Measurements from ENCODE around the gene NHLRC1. TPM values are rescaled to one million over a fixed set of nuclear protein-coding genes. Genes with fewer than 3 reads are reported as not detected.
A peak's percentile ranks its signal among the peaks of the same experiment; 100 is the strongest.

Gene NHLRC1
- total RNA-seq, 2 donors from 2014 or later: 0.29 to 0.88 TPM

DNA sequence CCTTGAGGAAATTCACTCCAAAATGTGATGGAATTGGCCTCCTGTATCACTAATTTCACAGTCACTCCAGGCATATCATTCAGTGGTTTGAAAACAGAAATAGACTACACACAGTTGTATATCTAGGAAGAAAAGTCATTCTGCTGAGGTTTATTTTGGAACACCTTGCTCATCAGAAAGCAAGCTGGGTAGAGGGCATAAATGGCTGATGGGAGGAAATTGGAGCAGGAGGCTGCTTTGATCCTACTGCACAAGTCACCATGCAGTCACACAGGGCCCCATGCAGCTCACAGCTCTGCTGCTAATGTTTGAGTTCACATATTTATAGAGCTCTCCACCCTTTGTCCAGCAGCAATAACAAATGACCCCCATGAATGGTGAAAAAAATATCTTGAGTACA is 12.3 kb downstream of the NHLRC1 start:
- H3K4me3 Mint-ChIP-seq: no peak overlapping the region
- Histone ChIP-seq H3K27ac (ENCODE audit: low read depth, low read length) (no peak overlapping the region), H3K4me1 (ENCODE audit: control insufficient read depth, insufficient read depth, low read length) (no peaks in the 10 kb centered on the region), H3K27me3 (ENCODE audit: control insufficient read depth, insufficient read depth, low read length, poor library complexity, severe bottlenecking) (no peaks in the 10 kb centered on the region), H3K9ac (ENCODE audit: extremely low read depth, low read length, poor library complexity, severe bottlenecking) (no peak overlapping the region), H3K4me3 (ENCODE audit: low read length) (no peak overlapping the region), H3K9me3 (ENCODE audit: control insufficient read depth, low read length) (no peaks in the 10 kb centered on the region), H3K36me3 (ENCODE audit: control insufficient read depth, insufficient read depth, low read length) (no peaks in the 10 kb centered on the region)
- peaks cover 6% of the 10 kb centered on the region for H3K9me3 Mint-ChIP-seq
- TF ChIP-seq CTCF (conservative IDR thresholded peaks at IDR 0.05): no peak
- H3K27ac Mint-ChIP-seq: no peak overlapping the region
- no peak for DNase-seq
- H3K27me3 Mint-ChIP-seq (ENCODE audit: insufficient read depth): no peaks in the 10 kb centered on the region
- H3K4me1 Mint-ChIP-seq: no peaks in the 10 kb centered on the region
- no peaks in the 10 kb centered on the region for H3K36me3 Mint-ChIP-seq (ENCODE audit: low read depth)

- TF ChIP-seq CTCF (conservative IDR thresholded peaks at IDR 0.05): no peak
- no peak for DNase-seq
- no peak overlapping the region for H3K4me3 Mint-ChIP-seq
- H3K36me3 Mint-ChIP-seq (ENCODE audit: low read depth): no peaks in the 10 kb centered on the region
- Histone ChIP-seq H3K27me3 (ENCODE audit: control insufficient read depth, insufficient read depth, low read length, poor library complexity, severe bottlenecking) (no peaks in the 10 kb centered on the region), H3K27ac (ENCODE audit: low read depth, low read length) (no peak overlapping the region), H3K36me3 (ENCODE audit: control insufficient read depth, insufficient read depth, low read length) (no peaks in the 10 kb centered on the region), H3K9ac (ENCODE audit: extremely low read depth, low read length, poor library complexity, severe bottlenecking) (no peak overlapping the region), H3K4me1 (ENCODE audit: control insufficient read depth, insufficient read depth, low read length) (no peaks in the 10 kb centered on the region), H3K9me3 (ENCODE audit: control insufficient read depth, low read length) (no peaks in the 10 kb centered on the region), H3K4me3 (ENCODE audit: low read length) (peak overlapping the region; percentile 49)
- H3K27me3 Mint-ChIP-seq (ENCODE audit: insufficient read depth): no peaks in the 10 kb centered on the region
- peaks cover 6% of the 10 kb centered on the region for H3K9me3 Mint-ChIP-seq
- no peak overlapping the region for H3K27ac Mint-ChIP-seq
- no peaks in the 10 kb centered on the region for H3K4me1 Mint-ChIP-seq
- WGBS, 2 experiments (ENCODE audit: insufficient coverage in 1 of 2, insufficient read length in 1 of 2): 56 to 83% methylated on average over 1 of the region's 1 CpG
Measured at GRCh38 chr6:18107061-18107460, 15.4 kb downstream of the NHLRC1 start.

DNA sequence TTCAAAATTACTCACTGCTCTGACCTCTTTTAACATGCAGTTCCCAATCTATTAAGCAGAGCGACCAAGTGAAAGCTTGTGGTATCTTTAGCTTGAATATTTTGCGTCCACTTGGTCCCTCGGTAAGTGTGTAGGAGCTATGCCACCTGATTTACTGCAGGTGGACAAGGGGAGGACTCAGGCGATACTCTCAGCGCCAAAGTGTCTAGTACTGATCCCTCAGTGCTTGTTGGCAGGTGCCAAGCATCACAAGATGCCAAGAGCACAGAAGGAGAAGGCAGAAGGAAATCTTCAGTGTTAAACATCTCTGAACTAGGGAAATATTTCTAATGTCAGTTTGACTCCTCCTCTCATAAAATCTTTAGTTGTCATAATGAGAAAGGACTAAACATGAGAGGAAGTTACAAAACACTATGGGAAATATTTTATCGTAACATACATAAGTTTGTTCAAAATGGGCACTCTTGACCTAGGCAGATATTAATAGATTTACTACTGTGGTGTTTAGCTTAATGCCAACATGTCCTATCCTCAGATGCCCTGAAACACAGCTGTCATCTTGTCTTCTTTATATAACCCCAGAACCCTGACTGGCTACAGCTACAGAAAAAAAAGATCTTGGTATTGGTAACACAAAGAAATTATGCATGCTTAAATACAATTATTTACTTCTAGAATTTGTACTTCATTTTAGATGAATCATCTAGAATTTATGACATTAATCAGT is 19.5 kb downstream of the NHLRC1 start:
- no peak overlapping the region for H3K27ac Mint-ChIP-seq
- no peaks in the 10 kb centered on the region for H3K36me3 ChIP-seq (ENCODE audit: control insufficient read depth, insufficient read depth, low read length)
- WGBS, 2 experiments (ENCODE audit: insufficient coverage in 1 of 2, insufficient read length in 1 of 2): 94 to 97% methylated on average over 6 of the region's 6 CpGs

More for the DNA sequence above, 19.5 kb downstream of the NHLRC1 start:
- Histone ChIP-seq H3K9ac (ENCODE audit: extremely low read depth, low read length, poor library complexity, severe bottlenecking) (no peak overlapping the region), H3K27me3 (ENCODE audit: control insufficient read depth, insufficient read depth, low read length, poor library complexity, severe bottlenecking) (no peaks in the 10 kb centered on the region), H3K27ac (ENCODE audit: low read depth, low read length) (no peak overlapping the region), H3K4me3 (ENCODE audit: low read length) (no peak overlapping the region), H3K9me3 (ENCODE audit: control insufficient read depth, low read length) (no peaks in the 10 kb centered on the region), H3K4me1 (ENCODE audit: control insufficient read depth, insufficient read depth, low read length) (no peaks in the 10 kb centered on the region)
- Mint-ChIP-seq H3K4me3 (no peak overlapping the region), H3K4me1 (no peaks in the 10 kb centered on the region), H3K36me3 (ENCODE audit: low read depth) (no peaks in the 10 kb centered on the region), H3K9me3 (peaks cover 6% of the 10 kb centered on the region), H3K27me3 (ENCODE audit: insufficient read depth) (no peaks in the 10 kb centered on the region)
- no peak for DNase-seq
- TF ChIP-seq CTCF (conservative IDR thresholded peaks at IDR 0.05): no peak

Measured in endodermal cell (in vitro differentiated cells).